Activated CD4-positive, alpha-beta T cell treated with anti-CD3 and anti-CD28 coated beads, Interleukin-2, Interleukin-4, amounts not matched to agents 100 ng/mL and 50 ng/mL, durations not matched to agents 16 hours and 8 hours (primary cell): ENCODE measurements around the gene DCLRE1B.
"Not testable (repeated sequence)": the region's sequence is repeated elsewhere in the genome, so short reads cannot be mapped to it uniquely, and the experiment has no call there.

Source experiments
- DNase-seq: peaks from one replicate; pipeline ENCODE4 v3.0.0-alpha.2; 2020; ENCODE audit warnings: low spot score

DCLRE1B gene

DNA sequence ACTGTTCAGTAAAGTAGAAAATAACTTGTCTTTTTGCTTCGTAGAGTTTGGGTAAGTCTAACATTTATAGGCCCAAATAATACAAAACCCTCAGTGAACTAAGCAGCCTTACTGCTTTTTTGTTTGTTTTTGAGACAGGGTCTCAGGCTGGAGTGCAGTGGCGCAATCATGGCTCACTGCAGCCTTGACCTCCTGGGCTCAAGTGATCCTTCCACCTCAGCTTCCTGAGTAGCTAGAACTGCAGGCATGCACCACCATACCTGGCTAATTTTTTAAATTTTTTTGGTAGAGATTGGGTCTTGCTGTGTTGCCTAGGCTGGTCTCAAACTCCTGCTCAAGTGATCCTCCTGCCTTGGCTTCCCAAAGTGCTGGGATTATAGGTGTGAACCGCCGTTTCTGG is 43.0 kb downstream of the DCLRE1B start:
- DNase-seq: not testable (repeated sequence)

DNA sequence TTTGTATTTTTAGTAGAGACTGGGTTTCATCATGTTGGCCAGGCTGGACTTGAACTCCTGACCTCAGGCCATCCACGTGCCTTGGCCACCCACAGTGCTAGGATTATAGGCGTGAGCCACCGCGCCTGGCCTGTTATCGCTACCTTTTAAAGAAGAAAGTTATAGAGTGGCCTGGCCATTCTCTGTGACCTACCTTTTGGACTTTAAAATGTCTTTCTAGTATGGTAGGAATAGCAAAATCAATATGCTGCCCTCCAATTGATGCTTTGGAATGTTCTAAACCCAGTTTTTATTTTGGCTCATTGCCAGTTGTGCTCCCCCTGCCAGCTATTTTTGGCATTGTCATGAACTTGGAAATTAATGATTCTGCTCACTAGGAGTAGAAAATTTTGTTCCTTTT is 43.9 kb downstream of the DCLRE1B start:
- DNase-seq: no peak

DNA sequence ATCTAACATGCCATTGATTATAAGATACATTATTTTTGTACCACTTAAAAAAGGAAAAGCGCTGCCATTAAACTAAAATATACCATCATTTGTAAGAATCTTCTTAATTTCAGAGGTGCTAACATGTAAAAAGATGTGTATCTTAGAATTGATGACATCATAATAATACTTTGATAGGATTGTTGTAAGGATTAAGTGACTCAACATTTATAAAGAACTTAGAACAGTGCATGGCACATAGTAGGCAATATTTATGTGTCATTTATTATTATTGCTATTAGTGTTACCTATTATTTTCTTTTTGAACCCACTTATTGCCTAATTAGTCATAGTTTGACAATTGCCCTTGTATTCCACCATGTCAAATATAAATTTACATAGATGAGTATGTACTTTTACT is 45.8 kb downstream of the DCLRE1B start:
- no peak for DNase-seq

DNA sequence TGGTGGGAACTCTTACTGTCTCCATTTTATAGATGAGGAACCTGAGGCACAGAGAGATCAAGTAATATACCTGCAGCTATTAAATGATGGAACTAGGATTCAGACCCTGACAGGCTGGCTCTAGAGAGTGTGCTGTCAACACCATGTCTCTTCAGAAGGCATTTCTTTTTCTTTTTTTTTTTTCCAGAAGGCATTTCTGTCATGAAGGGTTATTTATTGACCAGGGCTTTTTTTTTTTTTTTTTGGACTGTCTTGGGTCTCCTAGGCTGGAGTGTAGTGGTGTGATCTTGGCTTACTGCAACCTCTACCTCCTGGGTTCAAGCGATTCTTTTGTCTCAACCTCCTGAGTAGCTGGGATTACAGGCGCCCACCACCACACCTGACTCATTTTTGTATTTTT is 46.6 kb downstream of the DCLRE1B start:
- no peak for DNase-seq

DNA sequence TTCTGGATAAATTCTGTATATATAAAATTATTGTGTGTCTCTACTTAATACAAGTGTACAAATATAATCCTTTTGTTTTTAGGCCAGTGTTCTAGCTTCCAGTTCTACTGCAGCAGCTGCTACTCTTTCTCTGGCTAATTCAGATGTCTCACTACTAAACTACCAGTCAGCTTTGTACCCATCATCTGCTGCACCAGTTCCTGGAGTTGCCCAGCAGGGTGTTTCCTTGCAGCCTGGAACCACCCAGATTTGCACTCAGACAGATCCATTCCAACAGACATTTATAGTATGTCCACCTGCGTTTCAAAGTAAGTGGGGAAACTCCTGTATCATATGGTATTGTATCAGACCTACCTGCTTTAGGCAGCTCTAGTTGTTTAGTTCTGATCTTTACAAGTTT is 52.9 kb downstream of the DCLRE1B start:
- no peak for DNase-seq

DNA sequence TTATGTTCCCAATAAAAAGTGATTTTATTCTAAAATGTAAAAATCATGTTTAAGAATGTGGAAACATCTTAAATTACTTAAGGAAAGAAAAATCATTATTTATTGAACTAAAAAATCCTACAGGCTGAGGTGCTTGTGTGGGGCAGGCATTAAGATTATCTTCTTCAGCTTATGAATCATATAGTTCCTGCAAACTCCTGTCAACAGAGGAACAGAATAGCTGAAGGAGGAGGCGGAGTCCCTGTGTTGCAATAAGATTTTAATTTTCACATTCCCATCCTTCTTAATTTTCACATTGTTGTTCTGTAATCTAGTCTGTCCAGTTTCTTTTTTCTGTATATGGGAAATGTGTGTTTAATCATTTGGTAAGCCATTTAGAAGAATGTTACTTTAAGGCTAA is 53.6 kb downstream of the DCLRE1B start:
- no peak for DNase-seq

DNA sequence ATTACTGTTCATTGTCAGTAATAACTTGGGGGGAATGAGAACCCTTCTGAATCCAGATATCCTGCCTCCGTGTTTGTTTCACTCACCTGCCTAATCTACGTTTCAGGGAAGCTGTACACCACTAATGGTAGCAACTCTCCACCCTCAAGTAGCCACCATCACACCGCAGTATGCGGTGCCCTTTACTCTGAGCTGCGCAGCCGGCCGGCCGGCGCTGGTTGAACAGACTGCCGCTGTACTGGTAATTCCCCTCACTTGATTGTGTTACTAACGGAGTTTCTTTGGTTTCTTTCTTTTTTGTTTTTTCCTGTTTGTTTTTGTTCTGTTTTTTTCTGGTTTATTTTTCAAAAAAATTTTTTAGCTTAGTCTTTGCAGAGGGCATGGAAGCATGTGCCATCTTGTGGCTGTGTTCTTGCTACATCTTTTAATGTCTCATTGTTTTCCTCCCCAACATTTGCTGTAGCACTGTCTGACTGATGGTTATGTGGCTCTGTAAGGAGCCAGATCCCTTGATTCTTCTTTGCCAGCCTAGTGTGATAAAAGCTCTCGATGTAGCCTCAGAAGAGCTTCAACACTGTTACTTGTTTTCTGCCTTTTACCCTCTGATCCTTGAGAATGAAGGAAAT is 58.3 kb downstream of the DCLRE1B start:
- DNase-seq: no peak
